Measurements from ENCODE around the gene COPS8.

Gene COPS8

GRCh38 chr2:237085248-237086221, at the start of gene COPS8:
TSS of gene COPS8 (plus strand) at chr2:237085889. CDS start at chr2:237085965, 76 bp downstream.
- H3K9me3 Mint-ChIP-seq: no peaks in the 10 kb centered on the region
- H3K4me1 Mint-ChIP-seq (ENCODE audit: low read depth): peaks cover 43% of the 10 kb centered on the region
- peak within 1 kb of the TSS; percentile 99 for H3K4me3 Mint-ChIP-seq
- H3K27ac Mint-ChIP-seq: peak within 1 kb of the TSS; percentile 97
- H3K27me3 Mint-ChIP-seq: no peaks in the 10 kb centered on the region
- H3K36me3 Mint-ChIP-seq (ENCODE audit: low read depth): peaks cover 14% of the 10 kb centered on the region

DNA sequence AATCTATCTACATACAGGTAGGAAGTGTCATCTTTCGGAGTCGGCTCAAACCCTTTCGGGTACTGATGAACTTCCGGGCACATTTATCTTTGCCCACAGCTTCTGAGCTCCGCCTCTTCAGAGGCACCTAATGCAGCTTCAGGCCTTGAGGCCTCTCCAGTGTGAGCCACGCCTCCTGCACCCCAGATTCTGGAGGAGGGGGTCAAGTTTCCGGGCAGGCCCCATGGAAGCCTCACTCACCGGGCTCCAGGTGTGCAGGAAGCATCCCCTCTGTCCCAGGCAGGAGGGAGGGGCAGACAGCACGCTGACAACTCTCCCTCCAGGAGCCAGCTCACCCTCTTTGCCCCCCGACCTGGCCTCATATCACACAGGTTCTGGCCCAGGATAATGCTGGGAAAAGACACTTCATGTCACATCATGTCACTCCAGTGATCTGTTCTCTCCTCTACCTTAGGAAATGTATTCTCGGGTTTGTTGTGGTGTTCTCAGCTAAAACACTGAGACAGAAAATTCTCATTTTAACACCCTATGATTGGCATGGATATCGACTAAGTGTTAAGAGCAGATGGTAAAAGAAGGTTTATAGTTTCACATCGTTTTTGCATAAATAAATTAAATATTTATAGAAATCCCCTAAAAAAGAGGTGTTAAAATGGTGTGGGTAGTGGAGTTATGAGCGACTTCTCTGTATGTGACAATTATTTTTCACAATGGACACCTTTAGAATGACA, 46.2 kb upstream of the COPS8 start:
- H3K36me3 Mint-ChIP-seq (ENCODE audit: low read depth): no peaks in the 10 kb centered on the region
- H3K27me3 Mint-ChIP-seq: peaks cover 12% of the 10 kb centered on the region
- H3K9me3 Mint-ChIP-seq: no peaks in the 10 kb centered on the region
- H3K27ac Mint-ChIP-seq: no peak overlapping the region
- H3K4me3 Mint-ChIP-seq: no peak overlapping the region
- no peaks in the 10 kb centered on the region for H3K4me1 Mint-ChIP-seq (ENCODE audit: low read depth)

DNA sequence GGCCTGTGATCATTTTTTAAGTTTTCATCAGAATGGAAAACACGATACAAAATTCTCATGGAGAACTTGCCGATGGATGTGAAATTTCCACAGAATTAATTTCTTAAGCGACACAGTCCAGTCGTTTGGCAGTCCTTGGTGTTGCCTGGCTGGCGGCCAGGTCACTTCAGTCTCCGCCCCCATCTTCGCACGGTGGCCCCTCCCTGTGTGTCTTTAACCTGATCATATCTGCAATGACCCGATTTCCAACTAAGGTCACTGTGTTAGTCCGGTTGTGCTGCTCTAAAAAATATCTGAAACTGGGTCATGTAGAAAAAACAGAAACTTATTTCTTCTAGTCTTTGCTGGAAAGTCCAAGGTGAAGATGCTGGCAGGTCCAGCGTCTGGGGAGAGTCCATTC, 44.5 kb upstream of the COPS8 start:
- Mint-ChIP-seq H3K4me1 (ENCODE audit: low read depth) (no peaks in the 10 kb centered on the region), H3K27me3 (peaks cover 12% of the 10 kb centered on the region), H3K9me3 (no peaks in the 10 kb centered on the region), H3K4me3 (no peak overlapping the region), H3K27ac (no peak overlapping the region), H3K36me3 (ENCODE audit: low read depth) (no peaks in the 10 kb centered on the region)

- Mint-ChIP-seq H3K4me3 (no peak overlapping the region), H3K4me1 (ENCODE audit: low read depth) (no peaks in the 10 kb centered on the region), H3K9me3 (no peaks in the 10 kb centered on the region), H3K27ac (no peak overlapping the region), H3K36me3 (ENCODE audit: low read depth) (no peaks in the 10 kb centered on the region), H3K27me3 (peaks cover 13% of the 10 kb centered on the region)
Observed at GRCh38 chr2:237042101-237042500, 43.6 kb upstream of the COPS8 start.

- no peak overlapping the region for H3K4me3 Mint-ChIP-seq
- no peaks in the 10 kb centered on the region for H3K4me1 Mint-ChIP-seq (ENCODE audit: low read depth)
- peaks cover 20% of the 10 kb centered on the region for H3K27me3 Mint-ChIP-seq
- H3K36me3 Mint-ChIP-seq (ENCODE audit: low read depth): no peaks in the 10 kb centered on the region
- H3K9me3 Mint-ChIP-seq: peaks cover 4% of the 10 kb centered on the region
- H3K27ac Mint-ChIP-seq: no peak overlapping the region
Observed at GRCh38 chr2:237043866-237044265, 41.8 kb upstream of the COPS8 start.

GRCh38 chr2:237044281-237044680, 41.4 kb upstream of the COPS8 start:
- Mint-ChIP-seq H3K36me3 (ENCODE audit: low read depth) (no peaks in the 10 kb centered on the region), H3K27me3 (peaks cover 20% of the 10 kb centered on the region), H3K4me3 (no peak overlapping the region), H3K4me1 (ENCODE audit: low read depth) (no peaks in the 10 kb centered on the region), H3K9me3 (peaks cover 8% of the 10 kb centered on the region), H3K27ac (no peak overlapping the region)

- Mint-ChIP-seq H3K4me1 (ENCODE audit: low read depth) (no peaks in the 10 kb centered on the region), H3K27me3 (peaks cover 23% of the 10 kb centered on the region), H3K36me3 (ENCODE audit: low read depth) (no peaks in the 10 kb centered on the region), H3K9me3 (peaks cover 8% of the 10 kb centered on the region), H3K27ac (no peak overlapping the region), H3K4me3 (no peak overlapping the region)
Observed at GRCh38 chr2:237045449-237045848, 40.2 kb upstream of the COPS8 start.

GRCh38 chr2:237048595-237048994, 37.1 kb upstream of the COPS8 start:
- no peaks in the 10 kb centered on the region for H3K4me1 Mint-ChIP-seq (ENCODE audit: low read depth)
- peaks cover 8% of the 10 kb centered on the region for H3K9me3 Mint-ChIP-seq
- no peaks in the 10 kb centered on the region for H3K36me3 Mint-ChIP-seq (ENCODE audit: low read depth)
- H3K4me3 Mint-ChIP-seq: no peak overlapping the region
- no peak overlapping the region for H3K27ac Mint-ChIP-seq
- peaks cover 21% of the 10 kb centered on the region for H3K27me3 Mint-ChIP-seq

DNA sequence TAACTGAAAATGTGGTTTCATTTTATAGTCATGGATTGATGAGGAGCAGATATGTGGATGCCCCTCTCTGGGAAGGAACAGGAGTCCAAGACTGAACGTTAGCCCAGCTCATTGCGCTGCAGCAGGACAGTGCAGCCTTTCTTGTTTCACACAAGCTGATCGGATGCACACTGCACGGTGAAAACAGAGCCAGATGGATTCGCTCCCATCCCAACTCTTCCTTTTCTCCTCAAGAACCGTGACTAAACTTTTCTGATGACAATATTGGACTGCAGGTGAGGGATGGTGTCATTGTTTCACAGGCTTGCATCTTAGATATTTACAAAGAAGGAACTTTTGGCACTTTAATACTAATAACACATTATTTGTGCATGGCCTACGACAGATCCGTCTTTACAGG, 33.8 kb upstream of the COPS8 start:
- H3K36me3 Mint-ChIP-seq (ENCODE audit: low read depth): no peaks in the 10 kb centered on the region
- no peaks in the 10 kb centered on the region for H3K4me1 Mint-ChIP-seq (ENCODE audit: low read depth)
- H3K27me3 Mint-ChIP-seq: peaks cover 21% of the 10 kb centered on the region
- peaks cover 8% of the 10 kb centered on the region for H3K9me3 Mint-ChIP-seq
- H3K27ac Mint-ChIP-seq: no peak overlapping the region
- no peak overlapping the region for H3K4me3 Mint-ChIP-seq

DNA sequence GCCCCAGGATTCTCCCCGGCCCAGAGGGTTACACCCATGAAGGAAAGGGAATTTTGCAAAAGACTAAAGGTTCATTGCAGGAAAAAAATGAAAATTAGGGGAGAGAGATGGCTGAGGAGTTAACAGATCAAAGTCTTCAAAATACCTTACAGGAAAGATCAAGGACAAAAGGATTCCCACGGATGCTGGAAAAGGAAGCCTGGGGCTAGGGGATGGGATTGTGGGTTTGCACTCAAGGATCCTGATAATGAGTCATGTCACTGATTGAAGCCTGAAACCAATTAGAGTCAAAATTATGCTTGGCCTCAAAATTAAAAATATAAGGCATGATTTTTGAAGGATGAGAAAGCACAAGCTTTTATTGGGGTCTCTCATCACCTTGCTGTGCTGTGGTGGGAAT, 32.6 kb upstream of the COPS8 start:
- Mint-ChIP-seq H3K9me3 (peaks cover 8% of the 10 kb centered on the region), H3K27me3 (peaks cover 15% of the 10 kb centered on the region)

GRCh38 chr2:237055386-237056100, 30.1 kb upstream of the COPS8 start:
- Mint-ChIP-seq H3K9me3 (no peaks in the 10 kb centered on the region), H3K27ac (no peak overlapping the region), H3K4me3 (no peak overlapping the region), H3K27me3 (peaks cover 9% of the 10 kb centered on the region), H3K4me1 (ENCODE audit: low read depth) (peaks cover 8% of the 10 kb centered on the region), H3K36me3 (ENCODE audit: low read depth) (no peaks in the 10 kb centered on the region)

More for the DNA sequence above, 32.6 kb upstream of the COPS8 start:
- Mint-ChIP-seq H3K4me1 (ENCODE audit: low read depth) (no peaks in the 10 kb centered on the region), H3K36me3 (ENCODE audit: low read depth) (no peaks in the 10 kb centered on the region), H3K27ac (no peak overlapping the region), H3K4me3 (no peak overlapping the region)

DNA sequence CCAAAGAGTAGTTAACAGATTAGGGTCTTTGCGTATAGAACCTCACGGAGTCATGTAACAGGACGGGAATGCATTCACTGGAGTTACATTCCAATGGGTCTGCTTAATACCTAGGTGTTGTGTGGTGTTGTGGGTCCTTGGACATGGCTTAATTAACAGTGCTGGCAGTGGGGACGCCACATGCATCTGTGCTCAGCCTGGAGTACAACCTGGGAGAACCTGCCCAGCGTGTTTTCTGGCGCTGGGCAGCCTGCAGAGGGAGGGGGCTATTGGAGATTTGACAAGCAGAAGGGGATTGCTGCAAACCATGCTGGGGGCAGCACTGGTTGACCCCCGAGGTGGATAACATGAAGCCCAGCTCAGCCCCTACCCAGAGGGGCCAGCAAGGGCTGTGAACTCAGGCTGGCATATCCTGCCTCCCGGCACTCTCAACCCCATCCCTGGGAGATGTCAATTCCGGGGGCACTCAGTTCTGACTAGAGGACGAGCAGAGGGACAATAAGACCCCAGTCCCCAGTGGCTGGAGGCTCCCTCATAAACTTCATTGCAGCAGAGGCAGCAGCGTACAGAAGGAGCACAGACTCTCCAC, 29.3 kb upstream of the COPS8 start:
- Mint-ChIP-seq H3K9me3 (no peaks in the 10 kb centered on the region), H3K36me3 (ENCODE audit: low read depth) (no peaks in the 10 kb centered on the region), H3K27ac (no peak overlapping the region), H3K4me1 (ENCODE audit: low read depth) (peaks cover 16% of the 10 kb centered on the region), H3K4me3 (no peak overlapping the region), H3K27me3 (peaks cover 13% of the 10 kb centered on the region)

- H3K9me3 Mint-ChIP-seq: no peaks in the 10 kb centered on the region
- no peak overlapping the region for H3K27ac Mint-ChIP-seq
- no peak overlapping the region for H3K4me3 Mint-ChIP-seq
- no peaks in the 10 kb centered on the region for H3K36me3 Mint-ChIP-seq (ENCODE audit: low read depth)
- H3K27me3 Mint-ChIP-seq: peaks cover 5% of the 10 kb centered on the region
- H3K4me1 Mint-ChIP-seq (ENCODE audit: low read depth): peaks cover 16% of the 10 kb centered on the region
Observed at GRCh38 chr2:237057107-237057506, 28.6 kb upstream of the COPS8 start.

DNA sequence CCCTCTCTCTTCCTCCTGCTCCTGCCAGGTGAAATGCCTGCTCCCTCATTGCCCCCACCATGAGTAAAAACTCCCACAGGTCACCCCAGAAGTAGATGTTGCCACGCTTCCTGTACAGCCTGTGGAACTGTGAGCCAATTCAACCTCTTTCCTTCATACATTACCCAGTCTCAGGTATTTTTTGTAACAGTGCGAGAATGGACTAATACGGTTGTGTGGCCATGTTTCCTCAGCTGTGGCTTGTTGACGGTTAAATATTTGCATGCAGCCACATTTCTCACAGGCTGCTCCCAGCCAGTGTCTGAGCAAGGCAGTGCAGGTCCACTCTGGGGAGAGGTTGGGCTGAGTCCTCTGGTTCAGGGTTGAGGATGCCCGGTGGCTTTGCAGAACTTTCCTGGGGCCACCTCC, 27.8 kb upstream of the COPS8 start:
- H3K4me1 Mint-ChIP-seq (ENCODE audit: low read depth): peaks cover 16% of the 10 kb centered on the region
- H3K36me3 Mint-ChIP-seq (ENCODE audit: low read depth): no peaks in the 10 kb centered on the region
- H3K27ac Mint-ChIP-seq: no peak overlapping the region
- H3K9me3 Mint-ChIP-seq: no peaks in the 10 kb centered on the region
- no peak overlapping the region for H3K4me3 Mint-ChIP-seq
- H3K27me3 Mint-ChIP-seq: peaks cover 4% of the 10 kb centered on the region
